Mesothelial cell of epicardium (in vitro differentiated cells): Measurements from ENCODE around the gene LAMA3. TPM values are rescaled to one million over a fixed set of nuclear protein-coding genes. Genes with fewer than 3 reads are reported as not detected.

Experiments
- DNase-seq, 2 experiments: peaks; one replicate each; pipeline ENCODE4 v3.0.0; 2021; ENCODE audit warnings: low spot score in 2 of 2; ENCODE audit not compliant: unreplicated experiment in 2 of 2
- H3K27ac Mint-ChIP-seq: 2 replicates; pipeline ENCODE4 v1.8.0; 2021; ENCODE audit warnings: mixed read lengths
- H3K27me3 Mint-ChIP-seq: 2 replicates; pipeline ENCODE4 v1.8.0; 2021; ENCODE audit warnings: low read depth, mixed read lengths
- H3K36me3 Mint-ChIP-seq: 2 replicates; pipeline ENCODE4 v1.8.0; 2021; ENCODE audit warnings: mixed read lengths
- H3K4me1 Mint-ChIP-seq: 2 replicates; pipeline ENCODE4 v1.8.0; 2021; ENCODE audit warnings: mixed read lengths
- H3K4me3 Mint-ChIP-seq: 2 replicates; pipeline ENCODE4 v1.8.0; 2021; ENCODE audit warnings: mild to moderate bottlenecking, moderate library complexity, mixed read lengths
- H3K9me3 Mint-ChIP-seq: 2 replicates; pipeline ENCODE4 v1.8.0; 2021; ENCODE audit warnings: mixed read lengths
- total RNA-seq: library from RNA; stranded (reverse); gene quantifications from 3 replicates; pipeline ENCODE4 v1.2.1, GENCODE V29; 2021
- TF ChIP-seq, protein P1 (sequence below): fragments of 200-600 bp; sonication (generic); IDR thresholded peaks from one replicate; pipeline ENCODE4 v1.5.0; 2021; ENCODE audit warnings: antibody characterized with exemption; ENCODE audit not compliant: unreplicated experiment

LAMA3 gene
- total RNA-seq, 1 donor from 2014 or later, result 6.7 TPM

DNA sequence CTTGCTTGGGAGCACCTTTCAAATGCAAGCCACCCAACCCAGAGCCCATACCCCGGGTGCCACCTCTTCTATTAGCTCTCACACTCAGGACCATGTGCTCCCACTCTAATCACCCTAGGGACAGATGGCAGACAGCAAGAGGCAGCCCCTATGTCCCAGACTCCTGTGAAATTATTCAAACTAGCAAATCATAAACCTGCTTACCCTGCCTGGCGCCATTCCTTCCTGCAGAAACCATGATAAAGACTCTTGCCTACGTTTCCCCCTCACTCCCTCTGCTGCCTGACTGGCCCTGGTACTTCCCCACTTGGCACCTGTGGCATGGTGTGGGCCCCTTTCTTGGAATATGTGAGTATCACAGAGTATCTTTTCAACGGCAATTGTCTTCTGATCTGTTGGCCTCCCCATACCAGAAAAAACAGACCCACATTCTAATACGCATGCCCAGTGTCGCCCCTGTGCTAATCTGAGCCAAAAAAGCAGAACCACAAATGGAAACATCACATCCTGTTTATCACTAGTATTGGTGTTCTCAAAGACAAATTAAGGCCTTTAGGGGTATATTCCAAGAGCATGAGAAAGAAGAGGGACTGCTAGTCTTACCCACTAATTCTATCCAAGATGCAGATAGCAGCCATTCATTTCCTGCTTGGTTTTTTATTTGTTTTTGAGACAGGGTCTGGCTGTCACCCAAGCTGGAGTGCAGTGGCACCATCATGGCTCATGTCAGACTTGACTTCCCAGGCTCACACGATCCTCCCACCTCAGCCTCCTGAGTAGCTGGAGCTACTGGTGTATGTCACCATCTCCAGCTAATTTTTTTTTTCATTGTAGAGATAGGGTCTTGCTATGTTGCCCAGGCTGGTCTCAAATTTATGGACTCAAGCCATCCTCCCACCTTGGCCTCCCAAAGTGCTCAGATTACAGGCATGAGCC, 281.2 kb downstream of the LAMA3 start:
- H3K27me3 Mint-ChIP-seq, result peaks cover 8% of the 10 kb centered on the region
- H3K4me1 Mint-ChIP-seq, result peaks cover 18% of the 10 kb centered on the region
- DNase-seq, result no peak
- no peak overlapping the region for H3K4me3 Mint-ChIP-seq
- no peak overlapping the region for H3K27ac Mint-ChIP-seq
- TF ChIP-seq, protein P1, sequence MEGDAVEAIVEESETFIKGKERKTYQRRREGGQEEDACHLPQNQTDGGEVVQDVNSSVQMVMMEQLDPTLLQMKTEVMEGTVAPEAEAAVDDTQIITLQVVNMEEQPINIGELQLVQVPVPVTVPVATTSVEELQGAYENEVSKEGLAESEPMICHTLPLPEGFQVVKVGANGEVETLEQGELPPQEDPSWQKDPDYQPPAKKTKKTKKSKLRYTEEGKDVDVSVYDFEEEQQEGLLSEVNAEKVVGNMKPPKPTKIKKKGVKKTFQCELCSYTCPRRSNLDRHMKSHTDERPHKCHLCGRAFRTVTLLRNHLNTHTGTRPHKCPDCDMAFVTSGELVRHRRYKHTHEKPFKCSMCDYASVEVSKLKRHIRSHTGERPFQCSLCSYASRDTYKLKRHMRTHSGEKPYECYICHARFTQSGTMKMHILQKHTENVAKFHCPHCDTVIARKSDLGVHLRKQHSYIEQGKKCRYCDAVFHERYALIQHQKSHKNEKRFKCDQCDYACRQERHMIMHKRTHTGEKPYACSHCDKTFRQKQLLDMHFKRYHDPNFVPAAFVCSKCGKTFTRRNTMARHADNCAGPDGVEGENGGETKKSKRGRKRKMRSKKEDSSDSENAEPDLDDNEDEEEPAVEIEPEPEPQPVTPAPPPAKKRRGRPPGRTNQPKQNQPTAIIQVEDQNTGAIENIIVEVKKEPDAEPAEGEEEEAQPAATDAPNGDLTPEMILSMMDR, result no peak
- peaks cover 9% of the 10 kb centered on the region for H3K9me3 Mint-ChIP-seq
- H3K36me3 Mint-ChIP-seq, result no peaks in the 10 kb centered on the region

DNA sequence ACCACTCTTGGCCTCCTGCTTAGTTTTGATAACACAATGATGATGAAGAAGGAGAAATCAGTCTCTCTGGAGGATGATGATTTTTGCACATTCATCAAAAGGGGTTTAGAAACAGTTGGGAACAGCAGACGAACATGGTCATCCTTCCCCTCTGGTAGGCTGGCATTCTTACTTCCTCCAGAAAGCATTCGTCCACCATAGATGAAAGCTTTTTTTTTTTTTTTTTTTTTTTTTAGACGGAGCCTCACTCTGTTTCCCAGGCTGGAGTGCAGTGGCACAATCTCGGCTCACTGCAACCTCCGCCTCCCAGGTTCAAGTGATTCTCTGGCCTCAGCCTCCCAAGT, 281.8 kb downstream of the LAMA3 start:
- Mint-ChIP-seq H3K4me3 (no peak overlapping the region), H3K36me3 (no peaks in the 10 kb centered on the region), H3K27me3 (peaks cover 11% of the 10 kb centered on the region), H3K9me3 (peaks cover 9% of the 10 kb centered on the region), H3K27ac (no peak overlapping the region), H3K4me1 (peaks cover 17% of the 10 kb centered on the region)
- DNase-seq, result no peak
- TF ChIP-seq, protein P1, result no peak

DNA sequence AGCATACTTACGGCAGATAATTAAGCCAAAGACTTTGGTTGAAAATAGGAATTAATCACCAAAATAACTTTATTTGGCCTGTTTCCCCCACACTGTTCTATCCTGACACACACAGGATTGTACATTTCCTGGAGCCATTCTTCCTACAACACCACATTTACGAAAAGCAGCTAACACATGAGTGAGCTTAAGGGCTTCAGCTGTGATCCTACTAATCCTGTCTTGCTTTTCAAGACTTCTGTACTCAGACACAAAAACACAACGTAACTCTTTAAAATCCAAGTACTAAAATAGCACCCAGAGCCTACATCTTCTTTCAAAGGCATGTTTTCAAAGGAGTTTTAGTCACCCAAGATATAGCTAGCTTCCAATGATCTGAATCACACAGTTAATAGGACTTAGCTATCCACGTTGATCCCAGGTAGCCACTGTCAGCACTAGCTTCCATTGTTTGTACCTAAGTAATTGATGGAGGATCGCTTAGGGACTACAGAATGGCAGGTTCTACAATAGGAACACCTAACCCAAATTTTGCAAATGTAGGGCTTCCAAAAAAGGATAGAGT, 282.5 kb downstream of the LAMA3 start:
- Mint-ChIP-seq H3K27me3 (peaks cover 14% of the 10 kb centered on the region), H3K4me3 (no peak overlapping the region), H3K27ac (no peak overlapping the region), H3K9me3 (peaks cover 14% of the 10 kb centered on the region), H3K4me1 (peaks cover 17% of the 10 kb centered on the region), H3K36me3 (no peaks in the 10 kb centered on the region)
- no peak for DNase-seq
- TF ChIP-seq, protein P1, result no peak

DNA sequence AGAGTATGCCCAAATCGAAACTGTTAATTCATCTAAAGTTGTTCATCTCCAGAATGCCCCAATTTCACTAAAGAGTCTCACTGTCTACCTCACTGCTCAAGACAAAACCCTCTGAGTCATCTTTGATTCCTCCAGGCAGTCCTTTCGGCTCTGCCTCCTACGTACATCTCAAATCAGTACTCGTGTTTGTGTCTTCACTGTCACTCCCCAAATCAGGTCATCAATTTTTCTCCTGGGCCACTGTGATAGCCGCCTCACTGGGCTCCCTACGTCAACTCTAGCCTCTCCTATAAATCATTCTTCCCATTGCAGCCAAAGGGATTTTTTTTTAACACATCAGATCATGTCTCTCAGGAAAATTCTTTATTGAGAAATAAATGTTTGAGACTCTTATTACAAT, 283.2 kb downstream of the LAMA3 start:
- Mint-ChIP-seq H3K36me3 (no peaks in the 10 kb centered on the region), H3K27ac (no peak overlapping the region), H3K4me3 (no peak overlapping the region), H3K4me1 (peaks cover 17% of the 10 kb centered on the region), H3K9me3 (peaks cover 19% of the 10 kb centered on the region), H3K27me3 (peaks cover 16% of the 10 kb centered on the region)
- TF ChIP-seq, protein P1, result no peak
- no peak for DNase-seq

DNA sequence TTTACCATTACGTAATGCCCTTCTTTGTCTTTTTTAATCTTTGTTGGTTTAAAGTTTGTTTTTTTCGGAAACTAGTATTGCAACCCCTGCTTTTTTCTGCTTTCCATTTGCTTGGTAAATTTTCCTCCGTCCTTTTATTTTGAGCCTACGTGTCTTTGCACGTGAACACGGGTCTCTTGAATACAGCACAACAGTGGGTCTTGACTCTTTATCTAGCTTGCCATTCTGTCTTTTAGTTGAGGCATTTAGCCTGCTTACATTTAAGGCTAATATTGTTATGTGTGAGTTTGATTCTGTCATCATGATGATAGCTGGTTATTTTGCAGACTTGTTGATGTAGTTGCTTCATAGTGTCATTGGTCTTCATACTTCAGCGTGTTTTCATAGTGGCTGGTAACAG, 287.9 kb downstream of the LAMA3 start:
- no peak for DNase-seq
- Mint-ChIP-seq H3K4me3 (no peak overlapping the region), H3K27me3 (peaks cover 16% of the 10 kb centered on the region), H3K9me3 (peaks cover 22% of the 10 kb centered on the region), H3K4me1 (peaks cover 22% of the 10 kb centered on the region), H3K36me3 (no peaks in the 10 kb centered on the region), H3K27ac (no peak overlapping the region)
- TF ChIP-seq, protein P1, result no peak
